GM23248 (cell line): ENCODE measurements around the gene PEX12.

Source experiments
- EZH2 ChIP-seq: fragments of 200-600 bp; sonication (generic); IDR thresholded peaks from 2 replicates; pipeline ENCODE4 v1.6.1; 2018; ENCODE audit warnings: antibody characterized with exemption, mild to moderate bottlenecking; ENCODE audit not compliant: insufficient read depth, poor library complexity, severe bottlenecking
- EZH2phosphoT487 ChIP-seq: fragments of 200-600 bp; sonication (generic); IDR thresholded peaks from 2 replicates; pipeline ENCODE4 v1.6.1; 2018; ENCODE audit warnings: antibody characterized with exemption, moderate library complexity, mild to moderate bottlenecking, low read depth; ENCODE audit not compliant: insufficient read depth

DNA sequence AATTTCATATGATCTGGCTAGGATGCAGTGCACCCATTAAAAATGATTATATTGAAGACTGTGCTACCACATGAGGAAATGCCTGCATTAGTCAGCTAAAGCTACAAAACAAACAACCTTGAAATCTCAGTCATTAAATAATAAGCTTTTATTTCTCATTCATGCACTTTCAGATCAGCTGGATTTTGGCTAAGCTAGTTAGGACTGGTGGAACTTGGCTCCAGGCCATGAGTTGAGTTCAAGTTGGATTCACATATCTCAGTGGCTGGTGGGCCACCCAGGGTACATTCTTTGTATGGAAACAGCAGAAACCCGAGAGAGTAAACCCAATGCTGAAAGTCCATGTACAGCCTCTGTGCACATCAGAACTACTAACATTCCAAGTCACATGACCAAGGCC is 34.5 kb downstream of the PEX12 start:
- TF ChIP-seq EZH2phosphoT487 = no peak
- TF ChIP-seq EZH2 = no peak
